DMS153 (cell line): Measurements from ENCODE around the gene HCN1.

Experiments used
- DNase-seq: peaks from one replicate; lab custom pipeline; 2025; lab: John Stamatoyannopoulos, UW

Gene HCN1

GRCh38 chr5:45696206-45696836 is at the start of gene HCN1:
TSS of gene HCN1 (minus strand) at chr5:45696380.
- DNase-seq, result no peak

GRCh38 chr5:45741110-45741509 is 44.9 kb upstream of the HCN1 start:
- no peak for DNase-seq

GRCh38 chr5:45737153-45737552 is 41.0 kb upstream of the HCN1 start:
- DNase-seq, result no peak

- no peak for DNase-seq
Measured at GRCh38 chr5:45725537-45725936, 29.4 kb upstream of the HCN1 start.

- DNase-seq, result no peak
Measured at GRCh38 chr5:45697201-45697600, 1.0 kb upstream of the HCN1 start.

GRCh38 chr5:45695804-45696156 is 400 bp downstream of the HCN1 start:
- no peak for DNase-seq

- DNase-seq, result no peak
Measured at GRCh38 chr5:45694971-45695803, 993 bp downstream of the HCN1 start.

- no peak for DNase-seq
Measured at GRCh38 chr5:45694255-45694814, 1.8 kb downstream of the HCN1 start.

GRCh38 chr5:45692481-45692880 is 3.7 kb downstream of the HCN1 start:
- DNase-seq, result no peak

GRCh38 chr5:45691656-45692055 is 4.5 kb downstream of the HCN1 start:
- no peak for DNase-seq

GRCh38 chr5:45687701-45688100 is 8.5 kb downstream of the HCN1 start:
- DNase-seq, result no peak

- no peak for DNase-seq
Measured at GRCh38 chr5:45686620-45687019, 9.6 kb downstream of the HCN1 start.

GRCh38 chr5:45684118-45684517 is 12.1 kb downstream of the HCN1 start:
- DNase-seq, result no peak

GRCh38 chr5:45680950-45681349 is 15.2 kb downstream of the HCN1 start:
- DNase-seq, result no peak

GRCh38 chr5:45677524-45677923 is 18.7 kb downstream of the HCN1 start:
- no peak for DNase-seq

- DNase-seq, result no peak
Measured at GRCh38 chr5:45672271-45672670, 23.9 kb downstream of the HCN1 start.

- DNase-seq, result no peak
Measured at GRCh38 chr5:45648744-45649143, 47.4 kb downstream of the HCN1 start.

GRCh38 chr5:45643056-45643455 is 53.1 kb downstream of the HCN1 start:
- no peak for DNase-seq

- DNase-seq, result no peak
Measured at GRCh38 chr5:45642370-45642769, 53.8 kb downstream of the HCN1 start.

GRCh38 chr5:45639040-45639439 is 57.1 kb downstream of the HCN1 start:
- DNase-seq, result no peak

- DNase-seq, result no peak
Measured at GRCh38 chr5:45627076-45627656, 69.0 kb downstream of the HCN1 start.

- no peak for DNase-seq
Measured at GRCh38 chr5:45623832-45624231, 72.3 kb downstream of the HCN1 start.

- no peak for DNase-seq
Measured at GRCh38 chr5:45622365-45622764, 73.8 kb downstream of the HCN1 start.
